ENCODE results near the gene SOCS6.
A peak's percentile ranks its signal among the peaks of the same experiment; 100 is the strongest.

The SOCS6 gene

GRCh38 chr18:70314151-70314782 lies 25.4 kb downstream of the SOCS6 start:
- no peak for TF ChIP-seq JUND (IDR thresholded peaks at IDR 0.05; ENCODE audit: low read depth)

GRCh38 chr18:70319187-70319586 lies 30.3 kb downstream of the SOCS6 start:
- in situ Hi-C loops (cut with HindIII; ENCODE audit: low pct_unique_long_range_greater_than_20kb, low sequenced_read_pairs): no loop called here

More at GRCh38 chr18:70314151-70314782, 25.4 kb downstream of the SOCS6 start:
- in situ Hi-C loops (cut with HindIII; ENCODE audit: low pct_unique_long_range_greater_than_20kb, low sequenced_read_pairs): no loop called here
- DNase-seq (ENCODE audit: low read depth in 1 of 2, low spot score in 1 of 2): peak in 1 of 2 experiments; percentile 44

GRCh38 chr18:70321616-70322015 lies 32.8 kb downstream of the SOCS6 start:
- in situ Hi-C loops (cut with HindIII; ENCODE audit: low pct_unique_long_range_greater_than_20kb, low sequenced_read_pairs): no loop called here

More at GRCh38 chr18:70319187-70319586, 30.3 kb downstream of the SOCS6 start:
- TF ChIP-seq JUND (IDR thresholded peaks at IDR 0.05; ENCODE audit: low read depth): no peak
- DNase-seq (ENCODE audit: low read depth in 1 of 2, low spot score in 1 of 2): no peak

GRCh38 chr18:70322385-70322784 lies 33.5 kb downstream of the SOCS6 start:
- no peak for TF ChIP-seq JUND (IDR thresholded peaks at IDR 0.05; ENCODE audit: low read depth)
- in situ Hi-C loops (cut with HindIII; ENCODE audit: low pct_unique_long_range_greater_than_20kb, low sequenced_read_pairs): no loop called here
- no peak for DNase-seq (ENCODE audit: low read depth in 1 of 2, low spot score in 1 of 2)

More at GRCh38 chr18:70321616-70322015, 32.8 kb downstream of the SOCS6 start:
- peak; percentile 6 to 73 for DNase-seq (ENCODE audit: low read depth in 1 of 2, low spot score in 1 of 2)
- no peak for TF ChIP-seq JUND (IDR thresholded peaks at IDR 0.05; ENCODE audit: low read depth)

GRCh38 chr18:70322928-70323327 lies 34.1 kb downstream of the SOCS6 start:
- DNase-seq (ENCODE audit: low read depth in 1 of 2, low spot score in 1 of 2): no peak
- no peak for TF ChIP-seq JUND (IDR thresholded peaks at IDR 0.05; ENCODE audit: low read depth)
- in situ Hi-C loops (cut with HindIII; ENCODE audit: low pct_unique_long_range_greater_than_20kb, low sequenced_read_pairs): no loop called here

GRCh38 chr18:70324897-70325296 lies 36.1 kb downstream of the SOCS6 start:
- no peak for TF ChIP-seq JUND (IDR thresholded peaks at IDR 0.05; ENCODE audit: low read depth)
- no peak for DNase-seq (ENCODE audit: low read depth in 1 of 2, low spot score in 1 of 2)
- in situ Hi-C loops (cut with HindIII; ENCODE audit: low pct_unique_long_range_greater_than_20kb, low sequenced_read_pairs): no loop called here

GRCh38 chr18:70326255-70326654 lies 37.4 kb downstream of the SOCS6 start:
- TF ChIP-seq JUND (IDR thresholded peaks at IDR 0.05; ENCODE audit: low read depth): no peak
- in situ Hi-C loops (cut with HindIII; ENCODE audit: low pct_unique_long_range_greater_than_20kb, low sequenced_read_pairs): no loop called here
- no peak for DNase-seq (ENCODE audit: low read depth in 1 of 2, low spot score in 1 of 2)

- in situ Hi-C loops (cut with HindIII; ENCODE audit: low pct_unique_long_range_greater_than_20kb, low sequenced_read_pairs): no loop called here
- DNase-seq (ENCODE audit: low read depth in 1 of 2, low spot score in 1 of 2): no peak
- no peak for TF ChIP-seq JUND (IDR thresholded peaks at IDR 0.05; ENCODE audit: low read depth)
These were observed 39.3 kb downstream of the SOCS6 start for GRCh38 chr18:70328169-70328568.

GRCh38 chr18:70329071-70329470 lies 40.2 kb downstream of the SOCS6 start:
- TF ChIP-seq JUND (IDR thresholded peaks at IDR 0.05; ENCODE audit: low read depth): no peak
- in situ Hi-C loops (cut with HindIII; ENCODE audit: low pct_unique_long_range_greater_than_20kb, low sequenced_read_pairs): no loop called here
- no peak for DNase-seq (ENCODE audit: low read depth in 1 of 2, low spot score in 1 of 2)

GRCh38 chr18:70330887-70331286 lies 42.0 kb downstream of the SOCS6 start:
- DNase-seq (ENCODE audit: low read depth in 1 of 2, low spot score in 1 of 2): no peak
- in situ Hi-C loops (cut with HindIII; ENCODE audit: low pct_unique_long_range_greater_than_20kb, low sequenced_read_pairs): no loop called here
- TF ChIP-seq JUND (IDR thresholded peaks at IDR 0.05; ENCODE audit: low read depth): no peak

GRCh38 chr18:70331456-70332097 lies 42.7 kb downstream of the SOCS6 start:
- DNase-seq (ENCODE audit: low read depth in 1 of 2, low spot score in 1 of 2): no peak
- TF ChIP-seq JUND (IDR thresholded peaks at IDR 0.05; ENCODE audit: low read depth): no peak
- in situ Hi-C loops (cut with HindIII; ENCODE audit: low pct_unique_long_range_greater_than_20kb, low sequenced_read_pairs): no loop called here

- in situ Hi-C loops (cut with HindIII; ENCODE audit: low pct_unique_long_range_greater_than_20kb, low sequenced_read_pairs): no loop called here
- DNase-seq (ENCODE audit: low read depth in 1 of 2, low spot score in 1 of 2): no peak
- no peak for TF ChIP-seq JUND (IDR thresholded peaks at IDR 0.05; ENCODE audit: low read depth)
These were observed 43.8 kb downstream of the SOCS6 start for GRCh38 chr18:70332694-70333093.

GRCh38 chr18:70333316-70333715 lies 44.5 kb downstream of the SOCS6 start:
- no peak for TF ChIP-seq JUND (IDR thresholded peaks at IDR 0.05; ENCODE audit: low read depth)
- in situ Hi-C loops (cut with HindIII; ENCODE audit: low pct_unique_long_range_greater_than_20kb, low sequenced_read_pairs): no loop called here
- no peak for DNase-seq (ENCODE audit: low read depth in 1 of 2, low spot score in 1 of 2)

Measured in T47D (cell line).